Measurements from ENCODE around the gene MANSC4. TPM values are rescaled to one million over a fixed set of nuclear protein-coding genes. Genes with fewer than 3 reads are reported as not detected.

MANSC4 gene
- total and polyA plus RNA-seq, 2 donors (not counting 3 experiments of a cell fraction or from before 2014, with no cell fraction given) = not detected

DNA sequence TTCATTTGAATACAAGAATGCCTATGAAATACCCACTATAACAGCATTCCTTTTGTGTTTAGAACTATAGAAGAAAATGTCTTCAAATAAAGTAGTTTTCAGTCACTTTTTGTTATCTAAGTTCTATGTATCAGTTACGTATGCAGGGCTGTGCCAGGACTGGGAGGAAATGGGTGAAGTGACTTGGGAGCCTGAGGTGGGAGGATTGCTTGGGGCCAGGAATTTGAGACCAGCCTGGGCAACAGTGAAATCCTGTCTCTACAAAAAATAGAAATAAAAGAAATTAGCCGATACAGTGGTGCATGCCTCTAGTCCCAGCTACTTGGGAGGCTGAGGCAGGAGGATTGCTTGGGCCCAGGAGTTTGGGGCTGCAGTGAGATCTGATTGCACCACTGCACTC, 22.9 kb upstream of the MANSC4 start:
- CTCF ChIA-PET = no interaction called here
- POLR2A ChIA-PET = no interaction called here
- intact Hi-C loops (cut with micrococcal nuclease) = no loop called here

More for the DNA sequence above, 22.9 kb upstream of the MANSC4 start:
- no peaks in the 10 kb centered on the region for H3K9me3 ChIP-seq (replicated peaks; ENCODE audit: control insufficient read depth, insufficient read depth, low read length)
- H3K9ac ChIP-seq (replicated peaks; ENCODE audit: extremely low read depth, insufficient read depth, low read length) = no peak overlapping the region
- DNase-seq (ENCODE audit: low read depth, low spot score) (no peak), FAIRE-seq (no peak)
- no TSS peak for BruUV-seq (replicated peaks)
- no peaks in the 10 kb centered on the region for H3K4me1 ChIP-seq (ENCODE audit: control insufficient read depth, extremely low read depth, insufficient read depth, low read length)
- H3K36me3 ChIP-seq (ENCODE audit: control insufficient read depth in 2 of 2, extremely low read depth in 1 of 2, insufficient read depth in 2 of 2, low read length in 2 of 2) = no peaks in the 10 kb centered on the region
- H3K9me1 ChIP-seq (replicated peaks; ENCODE audit: control insufficient read depth, extremely low read depth, insufficient read depth, low read length) = no peaks in the 10 kb centered on the region
- no peak overlapping the region for H2AFZ ChIP-seq (ENCODE audit: low read depth, low read length)
- H3K27ac ChIP-seq (ENCODE audit: insufficient read depth, low read depth, low read length) = no peak overlapping the region
- TF ChIP-seq, protein P1, sequence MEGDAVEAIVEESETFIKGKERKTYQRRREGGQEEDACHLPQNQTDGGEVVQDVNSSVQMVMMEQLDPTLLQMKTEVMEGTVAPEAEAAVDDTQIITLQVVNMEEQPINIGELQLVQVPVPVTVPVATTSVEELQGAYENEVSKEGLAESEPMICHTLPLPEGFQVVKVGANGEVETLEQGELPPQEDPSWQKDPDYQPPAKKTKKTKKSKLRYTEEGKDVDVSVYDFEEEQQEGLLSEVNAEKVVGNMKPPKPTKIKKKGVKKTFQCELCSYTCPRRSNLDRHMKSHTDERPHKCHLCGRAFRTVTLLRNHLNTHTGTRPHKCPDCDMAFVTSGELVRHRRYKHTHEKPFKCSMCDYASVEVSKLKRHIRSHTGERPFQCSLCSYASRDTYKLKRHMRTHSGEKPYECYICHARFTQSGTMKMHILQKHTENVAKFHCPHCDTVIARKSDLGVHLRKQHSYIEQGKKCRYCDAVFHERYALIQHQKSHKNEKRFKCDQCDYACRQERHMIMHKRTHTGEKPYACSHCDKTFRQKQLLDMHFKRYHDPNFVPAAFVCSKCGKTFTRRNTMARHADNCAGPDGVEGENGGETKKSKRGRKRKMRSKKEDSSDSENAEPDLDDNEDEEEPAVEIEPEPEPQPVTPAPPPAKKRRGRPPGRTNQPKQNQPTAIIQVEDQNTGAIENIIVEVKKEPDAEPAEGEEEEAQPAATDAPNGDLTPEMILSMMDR (IDR thresholded peaks at IDR 0.05; ENCODE audit: extremely low read depth in 1 of 2, insufficient read depth in 1 of 2, low read depth in 1 of 2, low read length in 2 of 2) = no peak
- TF ChIP-seq POLR2A (IDR thresholded peaks at IDR 0.05; ENCODE audit: low read depth, low read length) (no peak), FOS (IDR thresholded peaks at IDR 0.05; ENCODE audit: borderline replicate concordance, insufficient read depth, low read length) (no peak), POLR2AphosphoS5 (IDR thresholded peaks at IDR 0.05; ENCODE audit: insufficient read depth, low read depth, low read length) (no peak), GATA2 (IDR thresholded peaks at IDR 0.05; ENCODE audit: insufficient read depth, insufficient read length, low read depth, low read length) (no peak), JUN (IDR thresholded peaks at IDR 0.05; ENCODE audit: borderline replicate concordance, insufficient read depth, insufficient read length, low read depth) (no peak), EZH2 (IDR thresholded peaks at IDR 0.05; ENCODE audit: borderline replicate concordance, low read depth, low read length, severe bottlenecking) (no peak), MYC (IDR thresholded peaks at IDR 0.05; ENCODE audit: low read depth, low read length) (no peak)
- TF ChIP-seq, protein P2, sequence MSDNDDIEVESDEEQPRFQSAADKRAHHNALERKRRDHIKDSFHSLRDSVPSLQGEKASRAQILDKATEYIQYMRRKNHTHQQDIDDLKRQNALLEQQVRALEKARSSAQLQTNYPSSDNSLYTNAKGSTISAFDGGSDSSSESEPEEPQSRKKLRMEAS (IDR thresholded peaks at IDR 0.05; ENCODE audit: insufficient read depth, insufficient read length) = no peak
- H4K20me1 ChIP-seq (replicated peaks; ENCODE audit: control insufficient read depth, extremely low read depth, insufficient read depth, low read length) = no peaks in the 10 kb centered on the region
- dilution Hi-C loops (cut with MboI; ENCODE audit: extremely low pct_ligation_motif_present, low sequenced_read_pairs) = no loop called here
- peaks cover 0 to 3% of the 10 kb centered on the region in 2 experiments for H3K27me3 ChIP-seq (ENCODE audit: control insufficient read depth in 2 of 2, insufficient read depth in 2 of 2, low read length in 2 of 2)
- no peak overlapping the region for H3K4me2 ChIP-seq (ENCODE audit: insufficient read depth, low read length)
- H3K79me2 ChIP-seq (ENCODE audit: control insufficient read depth, insufficient read depth, low read length) = no peaks in the 10 kb centered on the region
- no peak overlapping the region for H3K4me3 ChIP-seq (replicated peaks in 1 of 3; ENCODE audit: insufficient read depth in 1 of 3, low read depth in 1 of 3, low read length in 3 of 3)

Data from endothelial cell of umbilical vein (primary cell).